NCI-H1417 (cell line): ENCODE measurements around the gene PDRG1.

Source experiments
- DNase-seq, 3 experiments: peaks; one replicate each; lab custom pipeline; 2025; lab: John Stamatoyannopoulos, UW

PDRG1 gene

GRCh38 chr20:31907046-31907445, 44.8 kb downstream of the PDRG1 start:
- DNase-seq, result no peak

DNA sequence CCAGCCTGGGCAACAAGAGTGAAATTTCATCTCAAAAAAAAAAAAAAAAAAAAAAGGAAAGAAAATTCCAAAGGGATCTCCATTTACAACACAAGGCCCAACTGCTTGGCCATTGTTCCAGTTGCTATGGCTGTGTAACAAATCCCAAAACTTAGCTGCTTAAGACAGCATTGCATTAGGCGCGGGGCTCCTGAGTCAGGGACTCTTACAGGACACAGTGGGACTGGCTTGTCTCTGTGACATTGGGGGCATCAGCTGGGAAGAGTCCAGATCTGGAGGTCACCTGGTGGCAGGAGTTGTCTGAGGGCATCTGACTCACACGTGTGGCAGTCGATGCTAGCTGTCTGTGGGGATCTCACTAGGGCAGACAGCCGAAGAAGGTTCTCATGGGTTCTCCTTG, 45.8 kb downstream of the PDRG1 start:
- DNase-seq, result no peak

DNA sequence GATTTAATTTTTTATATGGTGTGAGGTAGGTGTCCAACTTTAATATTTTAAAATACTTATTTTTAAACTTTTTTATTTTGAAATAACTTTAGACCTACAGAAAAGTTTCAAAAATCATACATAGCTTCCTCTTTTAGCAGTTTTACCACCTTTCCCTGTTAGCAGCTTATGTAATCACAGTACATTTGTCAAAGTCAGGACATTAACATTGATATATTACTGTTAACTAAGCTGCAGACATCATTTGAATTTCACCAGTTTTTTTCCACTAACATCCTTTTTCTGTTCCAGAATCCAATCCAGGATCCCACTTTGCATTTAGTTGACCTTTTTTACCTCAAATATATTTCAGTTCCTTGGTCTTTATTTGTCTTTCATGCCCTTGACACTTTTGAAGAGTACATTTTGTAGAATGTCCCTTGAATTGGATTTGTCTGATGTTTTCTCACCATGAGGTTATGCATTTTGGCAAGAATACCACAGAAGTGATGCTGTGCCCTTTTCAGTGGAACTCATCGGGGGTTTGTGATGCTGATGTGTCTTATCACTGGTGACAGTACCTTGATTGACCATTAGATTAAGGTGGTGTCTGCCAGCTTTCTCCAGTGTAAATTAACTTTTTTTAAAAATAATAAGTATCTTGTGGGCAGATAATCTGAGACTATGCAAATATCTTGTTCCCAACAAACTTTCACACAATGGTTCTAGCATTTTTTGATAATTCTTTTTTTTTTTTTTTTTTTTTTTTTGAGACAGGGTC, 48.0 kb downstream of the PDRG1 start:
- DNase-seq, result no peak

DNA sequence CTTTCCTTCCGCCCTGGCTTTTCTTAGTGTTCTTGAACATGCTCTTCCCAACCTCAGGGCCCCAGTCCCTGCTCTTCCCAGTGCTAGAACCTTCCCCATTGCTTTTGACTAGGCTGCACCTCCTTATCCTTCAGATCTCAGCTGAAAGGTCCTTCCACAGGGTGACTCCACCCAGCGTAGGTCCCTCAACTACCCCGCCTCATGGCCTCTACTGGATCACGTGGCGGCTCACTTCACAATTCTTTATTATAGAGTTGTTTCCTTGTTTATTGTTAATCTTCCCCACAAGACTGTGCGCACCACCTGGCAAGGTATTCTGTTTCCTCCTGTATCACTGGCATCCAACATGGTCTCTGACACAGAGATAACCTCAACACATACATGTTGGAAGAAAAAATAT, 50.2 kb downstream of the PDRG1 start:
- DNase-seq, result no peak

DNA sequence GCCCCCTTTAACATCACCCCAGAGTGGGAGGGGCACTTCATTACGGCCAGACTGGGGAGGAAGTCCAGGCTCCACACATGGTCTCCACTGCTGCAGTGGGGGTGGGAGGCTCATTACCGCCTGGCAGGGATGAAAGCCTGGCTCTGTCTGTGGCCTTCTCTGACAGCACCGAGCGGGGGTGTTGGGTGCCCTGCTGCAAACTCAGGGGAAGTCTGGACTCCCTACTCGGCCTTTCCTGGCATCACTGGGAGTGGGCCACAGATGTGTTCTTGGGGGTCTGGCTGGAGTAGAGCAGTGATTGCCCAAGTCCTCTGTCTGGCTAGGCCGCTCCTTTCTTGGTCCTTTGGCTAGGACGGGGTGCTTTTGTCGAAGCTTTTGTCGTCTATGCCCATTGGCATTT, 54.3 kb downstream of the PDRG1 start:
- DNase-seq, result no peak

- no peak for DNase-seq
Measured at GRCh38 chr20:31896049-31896448, 55.8 kb downstream of the PDRG1 start.

- no peak for DNase-seq
Measured at GRCh38 chr20:31894980-31895675, 56.7 kb downstream of the PDRG1 start.
